H1 (cell line): ENCODE measurements around the gene BSN. TPM values are rescaled to one million over a fixed set of nuclear protein-coding genes. Genes with fewer than 3 reads are reported as not detected.

Experiments used
- FOSL1 ChIP-seq: IDR thresholded peaks from 2 replicates; pipeline ENCODE4 v1.6.1; 2011; ENCODE audit warnings: mild to moderate bottlenecking, low read depth, low read length, moderate library complexity; ENCODE audit not compliant: insufficient read depth
- SAP30 ChIP-seq: fragments of 300-600 bp; sonication (generic); IDR thresholded peaks from 2 replicates; pipeline ENCODE4 v1.7.1; 2012; ENCODE audit warnings: low read length, moderate library complexity, mild to moderate bottlenecking, inconsistent platforms; ENCODE audit not compliant: insufficient read depth, insufficient replicate concordance
- polyA plus RNA-seq, 7 experiments: library from polyadenylated mRNA; depleted of rRNA in 3 of 7; stranded (reverse) in 5 of 7; unstranded in 2 of 7; fragments of >200 nt in 5 of 7; fragments of 200-250 nt in 2 of 7; gene quantifications; 1 replicate in 5 of 7; 2 replicates in 1 of 7; 4 replicates in 1 of 7; pipeline versions ENCODE4 v1.2.1 to v1.2.3, GENCODE V29; 2011 to 2013; ENCODE audit warnings: missing spikeins in 2 of 7, mixed read lengths in 2 of 7
- total RNA-seq: library from RNA; stranded (reverse); fragmentation: NEBNext Ultra II Directional; extraction: Animal tissue kit (Norgen Biotek cat#: 25700); gene quantifications from 2 replicates; pipeline ENCODE4 v1.2.1, GENCODE V29; 2021

The BSN gene
- total and polyA plus RNA-seq, 2 of the 8 experiments (the other 6 are each of a cell fraction or from before 2014, with no cell fraction given) = 0.60 to 3.0 TPM

DNA sequence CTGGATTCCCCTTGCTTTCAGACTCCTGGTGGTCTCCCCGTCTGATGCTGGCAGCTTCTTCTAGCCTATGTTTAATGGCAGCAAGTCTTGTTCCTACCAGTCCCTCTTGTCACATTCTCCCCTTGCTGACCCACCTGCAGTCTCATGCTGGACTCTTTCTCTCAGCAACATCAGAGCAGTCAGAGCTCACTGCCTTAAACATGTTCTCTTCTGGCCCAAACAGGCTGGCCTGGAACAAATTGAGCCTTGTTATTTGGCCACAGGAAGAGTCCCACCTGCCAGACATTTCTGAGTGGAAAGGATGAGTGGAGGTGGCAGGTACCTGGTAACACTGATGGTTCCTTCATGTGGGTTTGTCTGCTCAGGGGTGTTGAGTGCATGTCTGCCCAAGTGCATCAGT lies 60.7 kb downstream of the BSN start (continued):
- TF ChIP-seq FOSL1 (no peak), SAP30 (no peak)
